Adrenal gland (tissue), 12 donors: ENCODE results near the gene PPIL6. TPM values are rescaled to one million over a fixed set of nuclear protein-coding genes. Genes with fewer than 3 reads are reported as not detected.

Experiments used
- DNase-seq, 7 donors: peaks; one replicate each; pipeline ENCODE4 v3.0.0-alpha.2; 2019 to 2020
- H3K27ac ChIP-seq, 5 donors: fragments of 200-600 bp; sonication (generic) in 4 of 5; 1 replicate in 3 of 5; 2 replicates in 2 of 5; pipeline versions ENCODE4 v1.5.1 to v1.8.0; 2016 to 2020; ENCODE audit warnings: mild to moderate bottlenecking in 1 of 5
- H3K27me3 ChIP-seq: fragments of 200-600 bp; 2 replicates; pipeline ENCODE4 v1.8.0; 2021
- H3K36me3 ChIP-seq, 2 donors: fragments of 200-600 bp; replicated peaks in 1 of 2; 1 replicate in 1 of 2; 2 replicates in 1 of 2; pipeline versions ENCODE4 v1.5.1 to v1.8.0; 2018 to 2022
- H3K4me1 ChIP-seq, 2 donors: fragments of 200-600 bp; replicated peaks in 1 of 2; 1 replicate in 1 of 2; 2 replicates in 1 of 2; pipeline versions ENCODE4 v1.5.1 to v1.8.0; 2018 to 2021
- H3K4me3 ChIP-seq, 4 donors: fragments of 200-600 bp; sonication (generic) in 3 of 4; one replicate each; pipeline ENCODE4 v1.5.1; 2016 to 2018
- H3K9me3 ChIP-seq, 3 donors: fragments of 200-600 bp; sonication (generic) in 1 of 3; replicated peaks in 1 of 3; 1 replicate in 2 of 3; 2 replicates in 1 of 3; pipeline versions ENCODE4 v1.5.1 to v1.8.0; 2016 to 2021
- POLR2A ChIP-seq, 2 donors: fragments of 450-650 bp; IDR thresholded peaks; one replicate each; pipeline ENCODE4 v1.6.1; 2017; ENCODE audit warnings: antibody characterized with exemption in 2 of 2, mild to moderate bottlenecking in 2 of 2, moderate library complexity in 1 of 2
- WGBS, 4 donors: extraction: QIAGEN DNeasy Blood & Tissue Kit in 2 of 4; methylation state at CpG; one replicate each; pipeline versions ENCODE4 v1.1.5 to v1.1.7; 2013 to 2017; 5-methylcytosine and 5-hydroxymethylcytosine counted together
- intact Hi-C, 2 donors: fragments of 100-400 bp; cut with DNase I; formaldehyde crosslinking; loops; one replicate each; pipeline versions ENCODE4 v1.14.1 to v1.15.0; 2022 to 2023
- polyA plus RNA-seq, 3 donors: library from polyadenylated mRNA; stranded (reverse); fragments of 200-250 nt in 2 of 3; fragments of 350-450 nt in 1 of 3; fragmentation: Illumina TruSeq in 1 of 3; extraction: RNeasy Lipid Tissue Mini Kit (QIAGEN cat#74804) in 1 of 3; gene quantifications; one replicate each; pipeline ENCODE4 v1.2.3, GENCODE V29; 2013 to 2014
- total RNA-seq, 9 donors: library from RNA; depleted of rRNA in 4 of 9; stranded (reverse); fragments of >200 nt in 4 of 9; fragments of 120-200 nt in 1 of 9; fragmentation: NEBNext Ultra II Directional in 1 of 9; extraction: Animal tissue kit (Norgen Biotek cat#: 25700) in 1 of 9; gene quantifications; one replicate each; pipeline versions ENCODE4 v1.1.0 to v1.2.4, GENCODE V29; 2013 to 2023
- TF ChIP-seq, protein P1 (sequence below), 6 experiments: fragments of 450-650 bp in 4 of 6; fragments of 200-600 bp in 2 of 6; sonication (generic) in 1 of 6; IDR thresholded peaks; 1 replicate in 5 of 6; 2 replicates in 1 of 6; pipeline versions ENCODE4 v1.5.1 to v1.8.0; 2016 to 2021; ENCODE audit warnings: antibody characterized with exemption in 6 of 6, mild to moderate bottlenecking in 2 of 6, moderate library complexity in 1 of 6
- donor health status: healthy with polysubstance abuse.
- donor health status: Bipolar disorder and iron deficiency.
- donor health status: DM: yes; HTN: yes; CAD: no.
- donor health status: DM: no; HTN: no; CAD: no.
- donor health status: DM: no; HTN: no; CAD: no.
- donor health status: DM: yes; HTN: yes; CAD: no.

Gene PPIL6
- total and polyA plus RNA-seq, 12 donors, result 0.48 to 3.3 (median 1.3) TPM

DNA sequence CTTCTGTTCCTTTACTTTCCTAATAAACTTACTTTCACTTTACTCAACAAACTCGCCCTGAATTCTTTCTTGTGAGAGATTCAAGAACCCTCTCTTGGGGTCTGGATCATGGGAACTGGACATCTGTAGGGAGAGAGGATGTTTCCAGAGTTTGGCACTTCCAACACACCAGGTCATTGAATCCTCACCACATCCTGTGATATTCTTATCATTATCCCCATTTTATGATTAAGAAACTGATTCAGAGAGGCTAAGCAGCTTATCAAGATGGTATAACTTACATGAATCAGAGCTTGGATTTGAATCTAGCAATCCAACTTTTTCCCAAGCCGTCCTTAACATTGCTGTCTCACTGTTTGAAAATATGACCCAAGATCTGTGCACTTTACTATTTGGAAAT, 15.5 kb downstream of the PPIL6 start:
- 63 to 78% (median 71%) methylated on average over 2 of the region's 2 CpGs for WGBS, 4 donors
- intact Hi-C loops, result no loop called here

DNA sequence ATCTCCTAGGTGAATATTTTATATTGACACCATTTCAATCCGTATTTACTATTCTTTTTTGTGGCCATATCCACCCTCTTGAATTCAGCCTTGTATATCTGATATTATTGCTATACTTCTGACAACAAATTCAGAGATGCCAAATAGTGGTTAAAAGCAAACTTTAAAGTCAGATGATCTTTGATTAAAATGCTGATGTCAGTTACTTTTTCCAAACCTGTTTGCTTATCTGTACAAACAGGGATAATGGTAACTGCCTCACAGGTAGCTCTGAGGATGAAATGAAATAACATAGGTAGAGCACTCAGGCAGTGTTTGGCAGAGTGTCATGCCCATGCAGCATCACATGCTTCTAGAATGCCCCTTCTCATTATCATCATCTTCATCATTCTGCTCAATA, 19.2 kb downstream of the PPIL6 start:
- WGBS, 4 donors, result 77 to 97% (median 83%) methylated on average over 1 of the region's 1 CpG
- intact Hi-C loops, result no loop called here
- DNase-seq, result no peak

More for the DNA sequence above, 15.5 kb downstream of the PPIL6 start:
- TF ChIP-seq, protein P1, sequence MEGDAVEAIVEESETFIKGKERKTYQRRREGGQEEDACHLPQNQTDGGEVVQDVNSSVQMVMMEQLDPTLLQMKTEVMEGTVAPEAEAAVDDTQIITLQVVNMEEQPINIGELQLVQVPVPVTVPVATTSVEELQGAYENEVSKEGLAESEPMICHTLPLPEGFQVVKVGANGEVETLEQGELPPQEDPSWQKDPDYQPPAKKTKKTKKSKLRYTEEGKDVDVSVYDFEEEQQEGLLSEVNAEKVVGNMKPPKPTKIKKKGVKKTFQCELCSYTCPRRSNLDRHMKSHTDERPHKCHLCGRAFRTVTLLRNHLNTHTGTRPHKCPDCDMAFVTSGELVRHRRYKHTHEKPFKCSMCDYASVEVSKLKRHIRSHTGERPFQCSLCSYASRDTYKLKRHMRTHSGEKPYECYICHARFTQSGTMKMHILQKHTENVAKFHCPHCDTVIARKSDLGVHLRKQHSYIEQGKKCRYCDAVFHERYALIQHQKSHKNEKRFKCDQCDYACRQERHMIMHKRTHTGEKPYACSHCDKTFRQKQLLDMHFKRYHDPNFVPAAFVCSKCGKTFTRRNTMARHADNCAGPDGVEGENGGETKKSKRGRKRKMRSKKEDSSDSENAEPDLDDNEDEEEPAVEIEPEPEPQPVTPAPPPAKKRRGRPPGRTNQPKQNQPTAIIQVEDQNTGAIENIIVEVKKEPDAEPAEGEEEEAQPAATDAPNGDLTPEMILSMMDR (IDR thresholded peaks at IDR 0.05), result no peak
- TF ChIP-seq POLR2A (IDR thresholded peaks at IDR 0.05), result no peak
- Histone ChIP-seq H3K27ac (no peak overlapping the region), H3K4me1 (peaks cover 5 to 13% of the 10 kb centered on the region in 2 donors), H3K9me3 (no peaks in the 10 kb centered on the region), H3K36me3 (no peaks in the 10 kb centered on the region), H3K4me3 (no peak overlapping the region), H3K27me3 (no peaks in the 10 kb centered on the region)
- no peak for DNase-seq

GRCh38 chr6:109420751-109421150, 19.7 kb downstream of the PPIL6 start:
- Histone ChIP-seq H3K27me3 (no peaks in the 10 kb centered on the region), H3K4me3 (no peak overlapping the region), H3K36me3 (no peaks in the 10 kb centered on the region), H3K9me3 (no peaks in the 10 kb centered on the region), H3K4me1 (peaks cover 5 to 14% of the 10 kb centered on the region in 2 donors), H3K27ac (no peak overlapping the region)
- intact Hi-C loops, result no loop called here
- WGBS, 4 donors, result 39 to 64% (median 59%) methylated on average over 1 of the region's 1 CpG
- no peak for DNase-seq
- TF ChIP-seq, protein P1 (IDR thresholded peaks at IDR 0.05), result no peak
- no peak for TF ChIP-seq POLR2A (IDR thresholded peaks at IDR 0.05)

More for the DNA sequence above, 19.2 kb downstream of the PPIL6 start:
- H3K9me3 ChIP-seq, result no peaks in the 10 kb centered on the region
- TF ChIP-seq, protein P1 (IDR thresholded peaks at IDR 0.05), result no peak
- no peak for TF ChIP-seq POLR2A (IDR thresholded peaks at IDR 0.05)
- H3K27me3 ChIP-seq, result no peaks in the 10 kb centered on the region
- H3K27ac ChIP-seq, result no peak overlapping the region
- H3K36me3 ChIP-seq, result no peaks in the 10 kb centered on the region
- peaks cover 5 to 14% of the 10 kb centered on the region in 2 donors for H3K4me1 ChIP-seq
- no peak overlapping the region for H3K4me3 ChIP-seq

DNA sequence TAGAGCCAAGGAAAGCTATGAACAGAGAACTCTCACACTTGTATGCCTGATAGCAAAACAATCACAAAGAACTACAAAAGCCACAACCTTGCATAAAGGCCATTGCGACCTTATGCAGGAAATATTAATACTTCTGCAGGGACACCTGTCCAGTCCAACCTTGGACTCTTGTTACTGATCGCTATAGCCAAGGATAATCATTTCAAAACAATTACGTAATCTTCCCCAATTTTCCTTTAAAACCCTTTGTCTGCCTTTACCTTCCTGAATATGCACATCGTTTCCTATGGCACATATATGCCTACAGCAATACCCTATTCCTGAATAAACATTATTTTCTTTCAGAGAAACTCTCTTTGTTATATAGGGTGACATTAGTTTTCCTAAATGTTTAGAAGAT, 22.8 kb downstream of the PPIL6 start:
- Histone ChIP-seq H3K27me3 (no peaks in the 10 kb centered on the region), H3K4me1 (peaks cover 0 to 6% of the 10 kb centered on the region in 2 donors), H3K36me3 (no peaks in the 10 kb centered on the region), H3K4me3 (no peak overlapping the region), H3K9me3 (no peaks in the 10 kb centered on the region), H3K27ac (no peak overlapping the region)
- intact Hi-C loops, result no loop called here
- WGBS, 4 donors, result 47 to 61% (median 55%) methylated on average over 4 of the region's 4 CpGs
- no peak for TF ChIP-seq POLR2A (IDR thresholded peaks at IDR 0.05)
- TF ChIP-seq, protein P1 (IDR thresholded peaks at IDR 0.05), result no peak
- DNase-seq, result no peak
